OCI-LY7 (cell line): Measurements from ENCODE around the gene KDM4E. TPM values are rescaled to one million over a fixed set of nuclear protein-coding genes. Genes with fewer than 3 reads are reported as not detected.
"Not testable (repeated sequence)": the region's sequence is repeated elsewhere in the genome, so short reads cannot be mapped to it uniquely, and the experiment has no call there.

Experiments used
- BruUV-seq: library from RNA; stranded (reverse); fragments of 400-500 nt; replicated peaks from 2 replicates; lab custom pipeline; 2021; lab: Mats Ljungman, UMichigan
- CTCF ChIA-PET: fragments of 300-600 bp; sonication (Branson Sonifier 250); formaldehyde crosslinking; loops from one replicate; lab custom pipeline; 2022; ENCODE audit warnings: antibody characterized with exemption; ENCODE audit not compliant: unreplicated experiment; lab: Charles Lee
- POLR2A ChIA-PET: fragments of 300-600 bp; sonication (Branson Sonifier 250); formaldehyde crosslinking; loops from one replicate; lab custom pipeline; 2022; ENCODE audit warnings: antibody characterized with exemption; lab: Charles Lee
- DNase-seq: peaks from one replicate; pipeline ENCODE4 v3.0.0-alpha.2; 2015; ENCODE audit warnings: low spot score
- H2AFZ ChIP-seq: fragments of 200-600 bp; sonication (generic), shearing (Covaris generic); 2 replicates; pipeline ENCODE4 v1.6.1; 2014; ENCODE audit warnings: mild to moderate bottlenecking, antibody characterized with exemption, low read length, moderate library complexity
- H3K27ac ChIP-seq: fragments of 200-600 bp; sonication (generic); 2 replicates; pipeline ENCODE4 v1.5.1; 2014; ENCODE audit warnings: mixed run types, low read depth, mild to moderate bottlenecking, moderate library complexity, low read length, inconsistent platforms; ENCODE audit not compliant: poor library complexity, severe bottlenecking
- H3K36me3 ChIP-seq: fragments of 200-600 bp; sonication (generic); 2 replicates; pipeline ENCODE4 v1.6.1; 2014; ENCODE audit warnings: mild to moderate bottlenecking, antibody characterized with exemption, low read length, moderate library complexity, mixed read lengths; ENCODE audit not compliant: insufficient read depth
- H3K4me1 ChIP-seq: fragments of 200-600 bp; sonication (generic); 2 replicates; pipeline ENCODE4 v1.5.1; 2014; ENCODE audit warnings: mild to moderate bottlenecking, low read length; ENCODE audit not compliant: insufficient read depth, poor library complexity, severe bottlenecking
- H3K4me2 ChIP-seq: fragments of 200-600 bp; sonication (generic); 2 replicates; pipeline ENCODE4 v1.6.1; 2014; ENCODE audit warnings: mild to moderate bottlenecking, low read length
- H3K4me3 ChIP-seq: fragments of 200-600 bp; sonication (generic); 2 replicates; pipeline ENCODE4 v1.5.1; 2014; ENCODE audit warnings: mild to moderate bottlenecking, low read depth, low read length; ENCODE audit not compliant: poor library complexity, severe bottlenecking
- H3K79me2 ChIP-seq: fragments of 200-600 bp; sonication (generic); 2 replicates; pipeline ENCODE4 v1.6.1; 2016; ENCODE audit warnings: low read depth, mild to moderate bottlenecking, low read length, moderate library complexity, mixed read lengths; ENCODE audit not compliant: insufficient read depth
- H3K9me2 ChIP-seq: fragments of 200-600 bp; sonication (generic); 2 replicates; pipeline ENCODE4 v1.6.1; 2016; ENCODE audit warnings: mild to moderate bottlenecking, low read length, mixed read lengths; ENCODE audit not compliant: insufficient read depth
- H3K9me3 ChIP-seq: fragments of 200-600 bp; sonication (generic); 2 replicates; pipeline ENCODE4 v1.6.1; 2014; ENCODE audit warnings: mild to moderate bottlenecking, mixed run types, low read length, mixed read lengths
- H4K20me1 ChIP-seq: fragments of 200-600 bp; sonication (generic); 2 replicates; pipeline ENCODE4 v1.6.1; 2014; ENCODE audit warnings: mild to moderate bottlenecking, antibody characterized with exemption, low read length, moderate library complexity, mixed read lengths; ENCODE audit not compliant: insufficient read depth
- EZH2phosphoT487 ChIP-seq: fragments of 200-600 bp; sonication (generic); IDR thresholded peaks from 2 replicates; pipeline ENCODE4 v1.6.1; 2018; ENCODE audit warnings: low read depth, borderline replicate concordance, mild to moderate bottlenecking, mixed run types, antibody characterized with exemption, low read length, moderate library complexity, mixed read lengths
- intact Hi-C: fragments of 100-400 bp; cut with micrococcal nuclease; formaldehyde crosslinking; loops from one replicate; pipeline ENCODE4 v1.10.0; 2022; ENCODE audit not compliant: unreplicated experiment
- total RNA-seq, 2 experiments: library from RNA; depleted of rRNA in 1 of 2; stranded (reverse); fragments of >200 nt in 1 of 2; shearing (Covaris generic) in 1 of 2; gene quantifications; 2 replicates each; pipeline ENCODE4 v1.2.3, GENCODE V29; 2014 to 2022
- TF ChIP-seq, protein P1 (sequence below): fragments of 200-600 bp; sonication (generic); conservative IDR thresholded peaks from 2 replicates; pipeline ENCODE4 v1.5.1; 2014; ENCODE audit warnings: mild to moderate bottlenecking, antibody characterized with exemption, low read length, moderate library complexity, mixed read lengths

KDM4E gene
- total RNA-seq, 2 experiments from 2014 or later, result not detected

DNA sequence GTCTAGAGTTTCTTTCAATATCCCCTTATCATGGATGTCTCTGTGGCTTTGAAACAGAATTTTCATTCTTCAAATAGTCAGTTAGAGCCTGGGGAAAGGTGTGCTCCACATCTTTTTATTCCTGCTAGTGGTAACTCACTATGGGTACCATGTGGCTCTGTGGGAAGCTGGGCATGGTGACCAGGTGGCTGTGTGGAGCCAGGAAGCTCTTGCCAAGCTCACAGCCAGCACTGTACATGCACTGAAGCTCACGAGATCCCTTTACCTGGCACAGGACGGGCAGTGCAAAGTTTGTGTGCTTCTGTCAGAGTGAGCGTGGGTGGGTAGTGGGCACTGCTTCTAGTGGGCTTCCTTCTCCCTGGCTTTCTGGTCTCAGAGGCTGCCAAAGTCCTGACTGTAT lies 17.8 kb downstream of the KDM4E start:
- no TSS peak for BruUV-seq

DNA sequence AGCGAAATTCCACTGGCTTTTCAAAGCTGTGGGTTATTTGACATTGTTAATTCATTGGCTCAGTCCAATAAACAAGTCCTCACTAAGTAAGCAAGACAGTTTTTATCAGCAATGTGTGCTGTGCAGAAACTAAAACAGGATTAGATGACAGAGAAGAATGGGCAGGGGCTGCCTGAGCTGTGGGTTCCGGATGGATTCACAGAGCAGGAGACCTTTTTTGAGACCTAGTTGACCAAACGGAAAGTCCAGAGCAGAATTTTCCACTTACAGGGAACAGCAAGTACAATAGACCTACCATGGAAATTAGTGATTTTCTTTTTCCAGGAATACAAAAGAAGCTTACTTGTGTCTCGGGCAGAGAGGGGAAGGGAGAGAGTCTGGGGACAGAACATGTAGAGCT lies 19.0 kb downstream of the KDM4E start:
- no peaks in the 10 kb centered on the region for H3K9me3 ChIP-seq
- ChIA-PET POLR2A (interaction anchor here (0.6 kb wide), 1 partner anchor 373 kb away, joined by 4 read pairs; no protein-coding TSS in a partner anchor), CTCF (no interaction called here)
- no peak overlapping the region for H2AFZ ChIP-seq
- no peak for DNase-seq
- H3K4me1 ChIP-seq, result no peaks in the 10 kb centered on the region
- TF ChIP-seq EZH2phosphoT487, result no peak
- TF ChIP-seq, protein P1, sequence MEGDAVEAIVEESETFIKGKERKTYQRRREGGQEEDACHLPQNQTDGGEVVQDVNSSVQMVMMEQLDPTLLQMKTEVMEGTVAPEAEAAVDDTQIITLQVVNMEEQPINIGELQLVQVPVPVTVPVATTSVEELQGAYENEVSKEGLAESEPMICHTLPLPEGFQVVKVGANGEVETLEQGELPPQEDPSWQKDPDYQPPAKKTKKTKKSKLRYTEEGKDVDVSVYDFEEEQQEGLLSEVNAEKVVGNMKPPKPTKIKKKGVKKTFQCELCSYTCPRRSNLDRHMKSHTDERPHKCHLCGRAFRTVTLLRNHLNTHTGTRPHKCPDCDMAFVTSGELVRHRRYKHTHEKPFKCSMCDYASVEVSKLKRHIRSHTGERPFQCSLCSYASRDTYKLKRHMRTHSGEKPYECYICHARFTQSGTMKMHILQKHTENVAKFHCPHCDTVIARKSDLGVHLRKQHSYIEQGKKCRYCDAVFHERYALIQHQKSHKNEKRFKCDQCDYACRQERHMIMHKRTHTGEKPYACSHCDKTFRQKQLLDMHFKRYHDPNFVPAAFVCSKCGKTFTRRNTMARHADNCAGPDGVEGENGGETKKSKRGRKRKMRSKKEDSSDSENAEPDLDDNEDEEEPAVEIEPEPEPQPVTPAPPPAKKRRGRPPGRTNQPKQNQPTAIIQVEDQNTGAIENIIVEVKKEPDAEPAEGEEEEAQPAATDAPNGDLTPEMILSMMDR, result no peak
- intact Hi-C loops, result no loop called here
- H4K20me1 ChIP-seq, result no peaks in the 10 kb centered on the region
- BruUV-seq, result no TSS peak
- H3K36me3 ChIP-seq, result no peaks in the 10 kb centered on the region
- H3K27ac ChIP-seq, result no peak overlapping the region
- H3K4me2 ChIP-seq, result no peak overlapping the region
- H3K79me2 ChIP-seq, result no peaks in the 10 kb centered on the region
- H3K9me2 ChIP-seq, result no peaks in the 10 kb centered on the region
- H3K4me3 ChIP-seq, result no peak overlapping the region

More for the DNA sequence above, 17.8 kb downstream of the KDM4E start:
- TF ChIP-seq EZH2phosphoT487, result no peak
- TF ChIP-seq, protein P1, result no peak
- Histone ChIP-seq H4K20me1 (no peaks in the 10 kb centered on the region), H3K36me3 (no peaks in the 10 kb centered on the region), H3K79me2 (no peaks in the 10 kb centered on the region), H3K27ac (no peak overlapping the region), H3K9me3 (no peaks in the 10 kb centered on the region), H3K4me2 (no peak overlapping the region), H2AFZ (no peak overlapping the region), H3K4me3 (no peak overlapping the region), H3K9me2 (no peaks in the 10 kb centered on the region), H3K4me1 (no peaks in the 10 kb centered on the region)
- DNase-seq, result no peak
- ChIA-PET POLR2A (interaction anchor here (0.6 kb wide), 1 partner anchor 58 kb away, joined by 3 read pairs; no protein-coding TSS in a partner anchor), CTCF (interaction anchor here (0.6 kb wide), 1 partner anchor 111 kb away, joined by 5 read pairs; no protein-coding TSS in a partner anchor)
- intact Hi-C loops, result no loop called here

DNA sequence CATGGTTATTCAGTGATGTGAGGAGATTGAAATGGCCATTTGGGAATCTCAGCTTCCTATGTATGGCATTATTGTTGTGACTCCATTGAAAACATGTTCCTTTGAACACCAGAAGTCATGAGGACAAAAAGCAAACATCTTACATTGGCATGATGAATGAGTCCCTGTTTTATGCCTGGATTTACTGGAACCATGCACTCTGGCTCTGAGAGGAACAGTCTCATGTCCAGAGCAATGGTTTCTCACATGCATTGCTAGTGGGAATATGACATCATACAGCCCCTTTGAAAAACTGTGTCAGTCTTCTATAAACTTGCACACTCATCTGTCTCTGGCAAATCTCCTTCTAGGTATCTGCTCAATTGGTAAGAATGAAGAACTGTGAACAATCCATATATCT lies 20.8 kb downstream of the KDM4E start:
- intact Hi-C loops, result no loop called here
- BruUV-seq, result no TSS peak
- ChIA-PET CTCF (no interaction called here), POLR2A (no interaction called here)
- Histone ChIP-seq H3K79me2 (no peaks in the 10 kb centered on the region), H3K4me3 (no peak overlapping the region), H3K9me2 (no peaks in the 10 kb centered on the region), H2AFZ (no peak overlapping the region), H3K27ac (no peak overlapping the region), H3K4me1 (no peaks in the 10 kb centered on the region), H3K36me3 (no peaks in the 10 kb centered on the region), H4K20me1 (no peaks in the 10 kb centered on the region), H3K4me2 (no peak overlapping the region), H3K9me3 (no peaks in the 10 kb centered on the region)
- no peak for DNase-seq
- no peak for TF ChIP-seq EZH2phosphoT487
- TF ChIP-seq, protein P1, result no peak

DNA sequence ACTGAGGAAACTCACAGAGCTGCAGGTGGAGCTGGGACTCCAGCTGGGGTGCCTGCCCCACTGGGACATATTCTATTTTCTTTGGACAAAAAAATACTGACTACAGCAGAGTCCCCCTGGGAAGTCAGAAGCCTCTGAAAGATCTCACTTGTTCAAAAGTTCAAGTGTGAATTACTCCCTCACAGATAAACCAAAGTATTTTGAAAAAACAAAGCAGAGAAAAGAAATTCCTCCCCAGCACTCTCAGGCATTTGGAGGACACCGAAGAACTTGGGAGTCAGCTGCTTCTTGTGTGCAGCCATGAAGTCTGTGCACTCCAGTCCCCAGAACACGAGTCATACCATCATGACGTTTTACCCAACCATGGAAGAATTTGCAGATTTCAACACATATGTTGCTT lies 24.1 kb downstream of the KDM4E start, which contains the start of gene KDM4F:
TSS of gene KDM4F (plus strand) at position 301 of the 400 bp plus-strand sequence.
- H3K27ac ChIP-seq, H3K79me2 ChIP-seq, H3K9me3 ChIP-seq, H3K4me2 ChIP-seq, H3K4me1 ChIP-seq, POLR2A ChIA-PET, H3K4me3 ChIP-seq, DNase-seq, BruUV-seq, H2AFZ ChIP-seq, intact Hi-C loops, H3K36me3 ChIP-seq, CTCF ChIA-PET, H4K20me1 ChIP-seq, H3K9me2 ChIP-seq: not testable (repeated sequence)
